GM21528 (cell line): Measurements from ENCODE around the gene YIPF3.
"Not testable (repeated sequence)": the region's sequence is repeated elsewhere in the genome, so short reads cannot be mapped to it uniquely, and the experiment has no call there.

Experiments used
- ATAC-seq: cut with Tn5 transposase; IDR thresholded peaks from one replicate; pipeline ENCODE4 v1.9.1; 2021; ENCODE audit warnings: mild to moderate bottlenecking, moderate library complexity; ENCODE audit not compliant: unreplicated experiment, low FRiP score

YIPF3 gene

DNA sequence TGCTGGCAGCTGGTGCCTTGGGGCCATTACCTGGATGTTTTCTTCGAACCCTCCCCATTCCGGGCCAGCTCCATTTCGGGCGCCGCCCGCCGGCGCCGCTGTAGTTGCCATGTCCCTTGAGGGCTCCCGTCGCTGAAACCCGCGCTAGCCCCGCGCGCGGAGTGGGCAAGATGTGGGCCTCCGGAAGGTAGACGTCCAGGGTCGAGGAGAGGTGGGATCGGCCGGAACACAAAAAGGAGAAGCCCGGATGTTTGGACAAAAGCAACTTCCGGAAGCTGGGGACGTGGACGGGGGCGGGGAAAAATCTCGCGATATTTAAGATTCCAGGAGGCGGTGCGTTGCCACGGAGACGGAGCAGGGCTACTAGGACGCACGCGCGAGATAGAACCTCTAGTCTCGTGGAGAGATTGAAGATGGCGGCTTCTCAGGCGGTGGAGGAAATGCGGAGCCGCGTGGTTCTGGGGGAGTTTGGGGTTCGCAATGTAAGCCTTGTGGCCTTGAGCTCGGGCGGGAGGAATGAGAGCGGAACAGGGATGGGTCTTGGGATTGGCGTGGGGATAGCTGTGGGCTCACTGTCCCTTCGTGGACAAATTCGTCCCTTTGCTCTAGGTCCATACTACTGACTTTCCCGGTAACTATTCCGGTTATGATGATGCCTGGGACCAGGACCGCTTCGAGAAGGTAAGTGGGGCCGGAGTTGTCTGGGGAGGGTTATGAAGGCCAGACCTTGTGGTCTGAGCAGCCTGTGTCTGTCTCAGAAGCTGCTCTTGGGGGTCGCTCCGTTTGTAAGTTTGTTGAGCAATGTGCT is at the start of gene YIPF3, which contains the start of gene POLR1C:
Gene YIPF3 (minus strand): TSS at position 230 of the 808 bp plus-strand sequence. CDS start 119 bp downstream, at position 111.
Gene POLR1C (plus strand): TSS at position 393 of the 808 bp plus-strand sequence. CDS start 21 bp downstream, at position 414.
- peak; percentile 84 for ATAC-seq

DNA sequence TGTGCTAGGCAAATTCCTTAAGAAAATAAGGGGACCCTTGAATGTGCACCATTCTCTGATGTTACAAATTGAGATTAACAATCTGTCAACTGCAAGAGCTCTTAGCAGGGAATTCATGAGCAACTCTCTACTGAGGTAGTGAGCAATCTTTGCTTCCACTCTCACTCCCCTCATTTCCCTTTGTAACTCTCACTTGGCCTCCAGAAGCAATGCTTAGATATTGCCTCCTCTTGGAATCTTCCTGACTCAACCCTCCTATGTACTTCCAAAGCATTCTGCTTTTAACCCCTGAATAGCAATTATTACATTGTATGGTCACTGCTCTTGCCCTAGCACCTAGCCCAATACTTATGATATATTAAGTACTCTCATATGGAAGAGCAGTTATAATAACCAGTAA is 42.6 kb upstream of the YIPF3 start:
- no peak for ATAC-seq

- ATAC-seq, result not testable (repeated sequence)
Observed at GRCh38 chr6:43557620-43558019, 40.9 kb upstream of the YIPF3 start.

GRCh38 chr6:43547222-43547621 is 30.5 kb upstream of the YIPF3 start:
- ATAC-seq, result no peak

- no peak for ATAC-seq
Observed at GRCh38 chr6:43544461-43544860, 27.7 kb upstream of the YIPF3 start.

- ATAC-seq, result no peak
Observed at GRCh38 chr6:43541774-43542471, 25.2 kb upstream of the YIPF3 start.

- no peak for ATAC-seq
Observed at GRCh38 chr6:43540507-43540906, 23.8 kb upstream of the YIPF3 start.

DNA sequence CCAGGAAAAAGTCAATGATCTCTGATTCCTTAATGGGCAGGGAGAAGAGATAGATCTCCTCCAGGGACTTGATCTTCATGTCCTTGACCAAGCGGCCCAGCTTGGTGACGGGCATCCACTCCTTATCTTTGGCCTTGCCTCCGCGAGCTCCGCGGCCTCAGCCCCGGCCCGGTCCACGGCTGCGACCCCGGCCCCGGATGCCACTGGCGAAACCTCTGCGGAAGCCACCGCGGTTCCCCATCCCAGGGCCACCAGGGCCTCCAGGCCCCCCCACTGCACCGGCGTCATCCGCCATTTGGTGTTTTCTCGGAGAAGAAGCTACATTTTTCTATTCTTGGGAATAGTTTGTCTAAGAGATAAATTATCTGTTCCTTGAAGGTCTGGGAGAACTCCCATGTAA is 22.7 kb upstream of the YIPF3 start:
- not testable (repeated sequence) for ATAC-seq

DNA sequence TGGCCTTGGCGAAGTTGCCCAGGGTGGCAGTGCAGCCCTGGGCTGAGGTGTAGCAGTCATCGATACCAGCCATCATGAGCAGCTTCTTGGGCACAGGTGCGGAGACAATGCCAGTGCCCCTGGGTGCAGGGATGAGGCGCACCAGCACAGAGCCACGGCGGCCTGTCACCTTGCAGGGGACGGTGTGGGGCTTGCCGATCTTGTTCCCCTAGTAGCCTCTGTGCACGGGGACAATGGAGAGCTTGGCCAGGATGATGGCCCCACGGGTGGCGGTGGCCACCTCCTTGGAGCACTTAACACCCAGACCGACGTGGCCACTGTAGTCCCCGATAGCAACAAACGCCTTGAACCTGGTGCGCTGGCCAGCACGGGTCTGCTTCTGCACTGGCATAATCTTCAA is 22.3 kb upstream of the YIPF3 start:
- not testable (repeated sequence) for ATAC-seq

- ATAC-seq, result no peak
Observed at GRCh38 chr6:43532201-43532600, 15.5 kb upstream of the YIPF3 start.

GRCh38 chr6:43524483-43524961 is 7.8 kb upstream of the YIPF3 start:
- no peak for ATAC-seq

DNA sequence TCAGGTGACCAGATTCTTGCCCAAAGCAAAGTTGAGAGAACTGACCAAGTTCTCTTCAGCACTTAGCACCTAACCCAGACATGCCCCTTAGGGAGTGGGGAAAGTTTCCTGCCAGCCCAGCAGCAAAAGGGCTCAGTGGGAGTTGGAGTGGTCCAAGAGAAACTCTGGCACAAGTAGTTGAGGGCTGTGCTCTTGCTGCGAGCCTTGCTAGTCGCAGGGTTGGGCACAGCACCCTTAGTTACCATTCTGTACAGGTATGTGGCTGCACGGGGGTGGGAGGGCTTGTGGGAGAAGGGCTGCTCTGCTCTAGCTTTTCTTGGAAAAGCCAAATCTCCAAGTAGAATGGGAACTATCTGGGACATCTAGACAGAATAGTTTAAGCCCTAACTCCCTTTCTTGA is 6.6 kb upstream of the YIPF3 start:
- no peak for ATAC-seq

DNA sequence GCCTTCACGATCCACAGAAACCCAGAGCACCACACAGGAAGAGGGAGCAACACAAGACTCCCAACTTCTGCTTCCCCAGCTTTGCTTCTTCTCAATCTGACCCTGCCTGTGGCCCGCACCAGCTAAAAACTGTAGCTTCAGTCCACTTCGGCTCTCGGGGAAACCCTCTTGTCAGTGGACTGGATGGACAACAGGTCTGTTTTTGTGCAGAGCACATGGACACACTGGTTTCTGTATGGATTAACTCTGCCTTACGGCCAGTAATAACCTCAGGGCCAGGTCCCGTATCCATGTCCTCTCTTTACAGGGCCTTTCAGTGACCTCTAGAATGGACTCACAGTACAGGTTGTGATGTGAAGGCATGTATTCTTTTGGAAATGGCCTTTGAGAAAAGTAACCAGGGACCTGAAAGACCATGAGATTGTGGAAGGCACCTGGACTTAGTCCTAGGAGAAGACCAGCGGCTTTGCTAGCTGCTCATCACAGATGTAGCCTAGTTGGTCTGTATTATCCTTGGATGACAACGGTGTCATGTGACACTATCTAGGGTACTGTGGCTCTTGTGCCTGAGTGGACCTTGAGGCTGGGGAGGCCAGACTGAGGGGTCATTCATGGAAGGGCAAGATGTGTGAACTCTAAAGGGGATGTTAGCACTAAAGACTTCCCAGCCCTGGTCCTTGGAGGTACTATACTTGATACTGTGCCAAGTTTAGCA is 6.0 kb upstream of the YIPF3 start:
- ATAC-seq, result no peak

DNA sequence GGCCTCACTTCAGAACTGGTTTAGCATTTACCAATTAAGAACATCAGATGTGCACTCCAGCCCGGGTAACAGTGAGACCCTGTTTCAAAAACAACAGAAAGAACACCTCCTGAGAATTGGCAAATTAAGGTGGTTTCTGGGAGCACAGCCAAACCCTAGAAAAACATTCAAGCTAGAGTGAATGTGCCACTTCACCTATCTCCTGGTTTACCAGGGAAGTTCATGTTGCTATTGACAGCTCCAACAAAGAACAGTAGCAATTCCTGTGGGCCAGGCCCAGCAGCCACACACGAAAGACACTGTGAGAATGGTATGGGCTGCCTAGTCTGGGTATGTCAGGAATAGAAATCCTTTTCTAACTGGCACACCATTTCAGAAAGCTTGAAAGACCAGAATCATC is 5.1 kb upstream of the YIPF3 start:
- ATAC-seq, result no peak

- ATAC-seq, result no peak
Observed at GRCh38 chr6:43520097-43520496, 3.4 kb upstream of the YIPF3 start.

- no peak for ATAC-seq
Observed at GRCh38 chr6:43517505-43518357, 1.0 kb upstream of the YIPF3 start.

DNA sequence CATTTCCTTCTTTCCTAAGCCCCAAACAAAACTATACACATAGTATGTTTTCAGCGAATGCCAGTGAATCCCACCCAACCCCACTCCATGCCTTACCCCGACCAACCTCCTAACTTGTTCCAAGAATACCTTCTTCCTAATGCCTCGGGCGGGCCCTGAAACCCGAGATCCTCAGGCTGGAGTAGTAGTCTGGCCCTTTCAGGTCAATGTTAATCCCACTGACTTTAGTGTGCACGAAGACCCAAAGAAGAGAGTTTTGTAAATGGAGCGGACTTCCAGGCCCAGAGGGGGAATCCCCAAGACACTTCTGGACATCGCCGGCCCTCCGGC is 394 bp downstream of the YIPF3 start:
- ATAC-seq, result peak; percentile 18

GRCh38 chr6:43515808-43516207 is 918 bp downstream of the YIPF3 start:
- no peak for ATAC-seq

DNA sequence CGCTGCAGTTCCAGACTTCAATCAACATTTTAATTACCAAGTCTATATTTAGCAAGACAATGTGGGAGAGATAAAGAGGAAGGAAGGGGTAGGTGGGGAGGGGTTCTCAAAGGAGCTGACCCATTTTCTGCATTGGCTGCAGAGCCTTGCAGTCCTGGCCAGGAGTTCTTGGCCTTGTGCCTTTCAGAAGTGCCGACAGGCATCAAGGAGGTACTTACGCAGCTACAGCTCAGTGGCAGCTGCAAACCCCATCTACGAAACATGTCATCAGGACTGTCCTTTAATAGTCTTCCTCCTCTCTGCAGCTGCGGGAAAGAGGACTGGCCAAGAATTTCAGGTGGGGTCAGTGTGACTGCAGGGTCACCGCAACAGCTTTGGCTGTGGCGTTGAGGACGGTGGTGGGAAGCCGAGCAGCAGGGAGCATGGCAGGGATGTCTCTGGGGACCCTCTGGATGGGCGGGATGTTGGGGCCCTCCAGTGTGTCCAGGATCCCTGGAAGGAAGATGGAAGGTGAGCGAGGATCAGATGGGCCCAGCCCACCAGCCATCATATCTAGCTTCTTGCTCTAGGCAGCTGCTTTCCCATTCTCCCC is 4.8 kb downstream of the YIPF3 start:
- ATAC-seq, result no peak

DNA sequence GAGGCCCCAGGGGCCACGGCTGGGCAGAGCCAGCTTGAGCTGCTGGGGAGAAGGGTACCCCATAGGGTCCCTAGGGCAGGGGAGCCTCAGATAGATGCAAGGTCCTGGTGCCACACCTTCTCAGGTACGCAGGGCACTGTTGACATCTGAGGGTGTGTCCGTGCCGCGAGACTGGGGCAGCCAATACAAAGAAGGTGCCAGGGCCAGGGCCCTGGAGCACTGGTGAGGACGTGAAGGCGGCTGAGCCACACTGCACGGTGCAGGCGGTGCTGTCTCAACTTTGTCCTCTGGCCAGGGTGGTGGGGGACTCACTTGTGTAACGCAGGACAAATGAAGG is 5.9 kb downstream of the YIPF3 start:
- ATAC-seq, result no peak
